Tibial artery (tissue), 4 donors: ENCODE data around the gene CARM1.

Source experiments
- DNase-seq, 2 donors: peaks; one replicate each; pipeline ENCODE4 v3.0.0-alpha.2; 2019
- H3K27ac ChIP-seq, 2 donors: fragments of 200-600 bp; sonication (generic) in 1 of 2; 1 replicate in 1 of 2; 2 replicates in 1 of 2; pipeline ENCODE4 v1.5.1; 2018 to 2019; ENCODE audit warnings: mild to moderate bottlenecking in 1 of 2
- H3K27me3 ChIP-seq, 2 donors: fragments of 200-600 bp; sonication (generic) in 1 of 2; one replicate each; pipeline versions ENCODE4 v1.5.1 to v1.6.0; 2016 to 2019
- H3K36me3 ChIP-seq, 3 donors: fragments of 200-600 bp; sonication (generic) in 2 of 3; one replicate each; pipeline ENCODE4 v1.5.1; 2016 to 2019; ENCODE audit warnings: mild to moderate bottlenecking in 2 of 3
- H3K4me1 ChIP-seq, 4 donors: fragments of 200-600 bp; sonication (generic) in 2 of 4; 1 replicate in 3 of 4; 2 replicates in 1 of 4; pipeline ENCODE4 v1.5.1; 2016 to 2019
- H3K4me3 ChIP-seq, 2 donors: fragments of 200-600 bp; sonication (generic) in 1 of 2; 1 replicate in 1 of 2; 2 replicates in 1 of 2; pipeline ENCODE4 v1.5.1; 2018 to 2019; ENCODE audit warnings: mild to moderate bottlenecking in 2 of 2
- H3K9me3 ChIP-seq, 3 donors: fragments of 200-600 bp; sonication (generic) in 1 of 3; one replicate each; pipeline ENCODE4 v1.5.1; 2016 to 2019
- intact Hi-C: fragments of 100-400 bp; cut with DNase I; formaldehyde crosslinking; loops from one replicate; pipeline ENCODE4 v1.15.0; 2023; ENCODE audit warnings: low total_unique reads
- TF ChIP-seq, protein P1 (sequence below), 2 experiments: fragments of 200-600 bp in 1 of 2; fragments of 450-650 bp in 1 of 2; IDR thresholded peaks; one replicate each; pipeline ENCODE4 v1.5.1; 2017 to 2019; ENCODE audit warnings: antibody characterized with exemption in 2 of 2, mild to moderate bottlenecking in 1 of 2, moderate library complexity in 1 of 2

Gene CARM1

GRCh38 chr19:10915130-10916091, 44.1 kb downstream of the CARM1 start:
- Histone ChIP-seq H3K27me3 (no peaks in the 10 kb centered on the region), H3K27ac (no peak overlapping the region), H3K9me3 (no peaks in the 10 kb centered on the region), H3K4me1 (no peaks in the 10 kb centered on the region), H3K36me3 (peaks cover 27 to 100% (median 67%) of the 10 kb centered on the region in 3 donors), H3K4me3 (no peak overlapping the region)
- DNase-seq, result no peak
- intact Hi-C loops, result no loop called here
- TF ChIP-seq, protein P1, sequence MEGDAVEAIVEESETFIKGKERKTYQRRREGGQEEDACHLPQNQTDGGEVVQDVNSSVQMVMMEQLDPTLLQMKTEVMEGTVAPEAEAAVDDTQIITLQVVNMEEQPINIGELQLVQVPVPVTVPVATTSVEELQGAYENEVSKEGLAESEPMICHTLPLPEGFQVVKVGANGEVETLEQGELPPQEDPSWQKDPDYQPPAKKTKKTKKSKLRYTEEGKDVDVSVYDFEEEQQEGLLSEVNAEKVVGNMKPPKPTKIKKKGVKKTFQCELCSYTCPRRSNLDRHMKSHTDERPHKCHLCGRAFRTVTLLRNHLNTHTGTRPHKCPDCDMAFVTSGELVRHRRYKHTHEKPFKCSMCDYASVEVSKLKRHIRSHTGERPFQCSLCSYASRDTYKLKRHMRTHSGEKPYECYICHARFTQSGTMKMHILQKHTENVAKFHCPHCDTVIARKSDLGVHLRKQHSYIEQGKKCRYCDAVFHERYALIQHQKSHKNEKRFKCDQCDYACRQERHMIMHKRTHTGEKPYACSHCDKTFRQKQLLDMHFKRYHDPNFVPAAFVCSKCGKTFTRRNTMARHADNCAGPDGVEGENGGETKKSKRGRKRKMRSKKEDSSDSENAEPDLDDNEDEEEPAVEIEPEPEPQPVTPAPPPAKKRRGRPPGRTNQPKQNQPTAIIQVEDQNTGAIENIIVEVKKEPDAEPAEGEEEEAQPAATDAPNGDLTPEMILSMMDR (IDR thresholded peaks at IDR 0.05), result no peak

DNA sequence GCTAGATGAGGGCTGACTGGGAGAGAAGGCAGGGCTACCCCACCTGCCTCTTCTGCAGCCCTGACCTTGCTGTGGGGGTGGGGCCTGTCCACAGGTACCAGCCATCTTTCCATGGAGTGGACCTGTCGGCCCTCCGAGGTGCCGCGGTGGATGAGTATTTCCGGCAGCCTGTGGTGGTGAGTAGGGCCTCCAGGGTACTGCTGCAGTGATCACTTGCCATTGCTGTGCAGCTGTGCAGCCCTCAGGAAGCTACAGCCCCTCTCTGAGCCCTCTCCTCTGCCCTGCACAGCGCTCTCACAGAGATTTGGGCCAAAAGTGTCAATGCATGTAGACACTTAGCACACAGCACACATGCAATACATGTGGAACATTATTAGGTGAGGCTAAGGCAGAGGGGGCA, 45.2 kb downstream of the CARM1 start:
- no peak overlapping the region for H3K27ac ChIP-seq
- no peaks in the 10 kb centered on the region for H3K27me3 ChIP-seq
- no peak for DNase-seq
- H3K4me1 ChIP-seq, result no peaks in the 10 kb centered on the region
- H3K4me3 ChIP-seq, result no peak overlapping the region
- TF ChIP-seq, protein P1 (IDR thresholded peaks at IDR 0.05), result no peak
- intact Hi-C loops, result no loop called here
- no peaks in the 10 kb centered on the region for H3K9me3 ChIP-seq
- H3K36me3 ChIP-seq, result peaks cover 33 to 100% (median 69%) of the 10 kb centered on the region in 3 donors

DNA sequence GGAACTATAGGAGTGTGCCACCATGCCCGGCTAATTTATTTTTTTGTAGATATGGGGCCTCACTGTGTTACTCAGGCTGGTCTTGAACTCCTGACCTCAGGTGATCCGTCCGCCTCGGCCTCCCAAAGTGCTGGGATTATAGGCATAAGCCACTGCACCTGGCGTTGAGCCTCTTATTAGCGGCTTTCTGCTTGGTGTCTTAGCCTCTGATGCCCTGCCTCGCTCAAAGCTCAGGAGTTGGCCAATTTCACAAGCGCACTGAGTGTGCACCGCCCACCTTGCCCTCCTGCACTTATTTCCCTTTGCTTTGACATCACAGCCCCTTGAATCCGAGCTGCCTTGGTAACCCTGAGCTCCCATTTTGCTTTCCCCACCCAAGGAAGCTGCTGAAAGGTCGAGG, 47.0 kb downstream of the CARM1 start:
- H3K27me3 ChIP-seq, result no peaks in the 10 kb centered on the region
- no peaks in the 10 kb centered on the region for H3K9me3 ChIP-seq
- H3K27ac ChIP-seq, result no peak overlapping the region
- intact Hi-C loops, result no loop called here
- TF ChIP-seq, protein P1 (IDR thresholded peaks at IDR 0.05), result no peak
- H3K4me3 ChIP-seq, result no peak overlapping the region
- DNase-seq, result no peak
- peaks cover 22 to 100% (median 70%) of the 10 kb centered on the region in 3 donors for H3K36me3 ChIP-seq
- H3K4me1 ChIP-seq, result no peaks in the 10 kb centered on the region

GRCh38 chr19:10919352-10920287, 48.3 kb downstream of the CARM1 start:
- H3K36me3 ChIP-seq, result peaks cover 29 to 100% (median 67%) of the 10 kb centered on the region in 3 donors
- TF ChIP-seq, protein P1 (IDR thresholded peaks at IDR 0.05), result no peak
- no peaks in the 10 kb centered on the region for H3K27me3 ChIP-seq
- H3K4me1 ChIP-seq, result no peaks in the 10 kb centered on the region
- no peak overlapping the region for H3K27ac ChIP-seq
- DNase-seq, result no peak
- no peaks in the 10 kb centered on the region for H3K9me3 ChIP-seq
- intact Hi-C loops, result no loop called here
- H3K4me3 ChIP-seq, result no peak overlapping the region

- Histone ChIP-seq H3K4me3 (no peak overlapping the region), H3K36me3 (peaks cover 29 to 99% (median 61%) of the 10 kb centered on the region in 3 donors), H3K27ac (no peak overlapping the region), H3K4me1 (no peaks in the 10 kb centered on the region), H3K9me3 (no peaks in the 10 kb centered on the region), H3K27me3 (no peaks in the 10 kb centered on the region)
- TF ChIP-seq, protein P1 (IDR thresholded peaks at IDR 0.05), result no peak
- DNase-seq, result no peak
- intact Hi-C loops, result no loop called here
Measured at GRCh38 chr19:10920288-10920655, 48.9 kb downstream of the CARM1 start.
